Measurements from ENCODE around the gene IPCEF1. TPM values are rescaled to one million over a fixed set of nuclear protein-coding genes. Genes with fewer than 3 reads are reported as not detected.

IPCEF1 gene
- total RNA-seq, 1 experiment from 2014 or later: 0.28 TPM

- no peaks in the 10 kb centered on the region for H3K36me3 ChIP-seq (ENCODE audit: control insufficient read depth, insufficient read depth, low read length)
- intact Hi-C loops (cut with micrococcal nuclease; ENCODE audit: unreplicated experiment) (no loop called here), in situ Hi-C loops (cut with HindIII; ENCODE audit: low pct_unique_long_range_greater_than_20kb, low sequenced_read_pairs) (no loop called here)
- peaks cover 7% of the 10 kb centered on the region; the same call in 1 of the 2 replicates for H3K4me1 ChIP-seq (ENCODE audit: control insufficient read depth, insufficient read depth, low read length)
- no peaks in the 10 kb centered on the region for H3K9me3 ChIP-seq (ENCODE audit: control insufficient read depth, insufficient read depth, low read depth, low read length)
- CTCF ChIA-PET: no interaction called here
- no peaks in the 10 kb centered on the region for H3K27me3 ChIP-seq (ENCODE audit: control insufficient read depth, insufficient read depth, low read length)
- TF ChIP-seq CTCF (IDR thresholded peaks at IDR 0.05): no peak
- TF ChIP-seq POLR2AphosphoS5 (IDR thresholded peaks at IDR 0.05; ENCODE audit: low read depth, low read length): no peak
- TF ChIP-seq REST (IDR thresholded peaks at IDR 0.05; ENCODE audit: insufficient read depth in 1 of 2, low read depth in 2 of 2, low read length in 1 of 2): no peak
- no peak for TF ChIP-seq TCF7L2 (IDR thresholded peaks at IDR 0.05; ENCODE audit: low read depth, low read length)
- no peak for TF ChIP-seq SIN3A (IDR thresholded peaks at IDR 0.05; ENCODE audit: borderline replicate concordance, insufficient read depth, low read depth, low read length)
- POLR2A ChIA-PET: no interaction called here
- H3K27ac ChIP-seq (ENCODE audit: low read length): peak overlapping the region; percentile 53; the same call in 1 of the 2 replicates
- BruUV-seq (replicated peaks): no TSS peak
- H3K4me3 ChIP-seq (ENCODE audit: low read depth in 2 of 2, low read length in 2 of 2): no peak overlapping the region
- ATAC-seq: no peak
- DNase-seq (ENCODE audit: low read depth, low spot score): no peak
Observed at GRCh38 chr6:154383273-154383672, 26.7 kb upstream of the IPCEF1 start.

- Histone ChIP-seq H3K36me3 (ENCODE audit: control insufficient read depth, insufficient read depth, low read length) (no peaks in the 10 kb centered on the region), H3K27ac (ENCODE audit: low read length) (peak overlapping the region; percentile 27; the same call in 1 of the 2 replicates), H3K27me3 (ENCODE audit: control insufficient read depth, insufficient read depth, low read length) (no peaks in the 10 kb centered on the region), H3K4me1 (ENCODE audit: control insufficient read depth, insufficient read depth, low read length) (peaks cover 7% of the 10 kb centered on the region; the same call in 1 of the 2 replicates), H3K9me3 (ENCODE audit: control insufficient read depth, insufficient read depth, low read depth, low read length) (no peaks in the 10 kb centered on the region), H3K4me3 (ENCODE audit: low read depth in 2 of 2, low read length in 2 of 2) (no peak overlapping the region)
- BruUV-seq (replicated peaks): no TSS peak
- intact Hi-C loops (cut with micrococcal nuclease; ENCODE audit: unreplicated experiment): no loop called here
- in situ Hi-C loops (cut with HindIII; ENCODE audit: low pct_unique_long_range_greater_than_20kb, low sequenced_read_pairs): no loop called here
- 0 out of 2 replicates have a peak, but pooled peaks have one; percentile 40 for ATAC-seq
- ChIA-PET POLR2A (interaction anchor here (0.6 kb wide), 1 partner anchor 411 kb away, joined by 3 read pairs; no protein-coding TSS in a partner anchor), CTCF (no interaction called here)
- TF ChIP-seq REST (IDR thresholded peaks at IDR 0.05; ENCODE audit: insufficient read depth in 1 of 2, low read depth in 2 of 2, low read length in 1 of 2): no peak
- TF ChIP-seq CTCF (IDR thresholded peaks at IDR 0.05): no peak
- no peak for TF ChIP-seq SIN3A (IDR thresholded peaks at IDR 0.05; ENCODE audit: borderline replicate concordance, insufficient read depth, low read depth, low read length)
- TF ChIP-seq TCF7L2 (IDR thresholded peaks at IDR 0.05; ENCODE audit: low read depth, low read length): no peak
- no peak for TF ChIP-seq POLR2AphosphoS5 (IDR thresholded peaks at IDR 0.05; ENCODE audit: low read depth, low read length)
- DNase-seq (ENCODE audit: low read depth, low spot score): no peak
Observed at GRCh38 chr6:154382740-154383139, 26.1 kb upstream of the IPCEF1 start.
